ENCODE data around the gene WFDC9. TPM values are rescaled to one million over a fixed set of nuclear protein-coding genes. Genes with fewer than 3 reads are reported as not detected.

Gene WFDC9
- total and polyA plus RNA-seq, 2 donors (not counting 3 experiments of a cell fraction or from before 2014, with no cell fraction given): not detected

DNA sequence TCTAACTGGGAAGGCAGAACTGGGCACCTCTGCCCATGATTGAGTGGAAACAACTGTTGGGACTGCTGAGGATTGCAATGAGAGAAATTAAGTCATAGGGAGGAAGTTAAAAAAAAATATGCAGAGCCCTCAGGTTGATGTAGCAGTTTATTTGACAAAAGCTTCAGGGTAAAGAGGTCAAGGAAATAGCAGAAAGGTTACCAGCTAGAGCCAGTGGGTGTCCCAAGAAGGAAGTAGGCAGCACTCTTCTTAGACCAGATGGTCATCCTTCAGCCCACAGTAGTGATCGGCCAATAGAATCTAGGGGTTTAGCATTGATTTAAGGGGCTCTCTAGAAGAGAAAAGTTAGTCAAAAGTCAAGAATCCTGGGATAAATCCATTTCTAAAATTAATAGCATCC lies 23.3 kb downstream of the WFDC9 start:
- DNase-seq (ENCODE audit: low read depth, low spot score) (no peak), FAIRE-seq (no peak)
- H3K4me3 ChIP-seq (replicated peaks in 1 of 3; ENCODE audit: insufficient read depth in 1 of 3, low read depth in 1 of 3, low read length in 3 of 3): no peak overlapping the region
- no peaks in the 10 kb centered on the region for H3K4me1 ChIP-seq (ENCODE audit: control insufficient read depth, extremely low read depth, insufficient read depth, low read length)
- TF ChIP-seq POLR2A (IDR thresholded peaks at IDR 0.05; ENCODE audit: low read depth, low read length): no peak
- TF ChIP-seq MYC (IDR thresholded peaks at IDR 0.05; ENCODE audit: low read depth, low read length): no peak
- TF ChIP-seq, protein P1, sequence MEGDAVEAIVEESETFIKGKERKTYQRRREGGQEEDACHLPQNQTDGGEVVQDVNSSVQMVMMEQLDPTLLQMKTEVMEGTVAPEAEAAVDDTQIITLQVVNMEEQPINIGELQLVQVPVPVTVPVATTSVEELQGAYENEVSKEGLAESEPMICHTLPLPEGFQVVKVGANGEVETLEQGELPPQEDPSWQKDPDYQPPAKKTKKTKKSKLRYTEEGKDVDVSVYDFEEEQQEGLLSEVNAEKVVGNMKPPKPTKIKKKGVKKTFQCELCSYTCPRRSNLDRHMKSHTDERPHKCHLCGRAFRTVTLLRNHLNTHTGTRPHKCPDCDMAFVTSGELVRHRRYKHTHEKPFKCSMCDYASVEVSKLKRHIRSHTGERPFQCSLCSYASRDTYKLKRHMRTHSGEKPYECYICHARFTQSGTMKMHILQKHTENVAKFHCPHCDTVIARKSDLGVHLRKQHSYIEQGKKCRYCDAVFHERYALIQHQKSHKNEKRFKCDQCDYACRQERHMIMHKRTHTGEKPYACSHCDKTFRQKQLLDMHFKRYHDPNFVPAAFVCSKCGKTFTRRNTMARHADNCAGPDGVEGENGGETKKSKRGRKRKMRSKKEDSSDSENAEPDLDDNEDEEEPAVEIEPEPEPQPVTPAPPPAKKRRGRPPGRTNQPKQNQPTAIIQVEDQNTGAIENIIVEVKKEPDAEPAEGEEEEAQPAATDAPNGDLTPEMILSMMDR (IDR thresholded peaks at IDR 0.05; ENCODE audit: extremely low read depth in 1 of 2, insufficient read depth in 1 of 2, low read depth in 1 of 2, low read length in 2 of 2): no peak
- TF ChIP-seq FOS (IDR thresholded peaks at IDR 0.05; ENCODE audit: borderline replicate concordance, insufficient read depth, low read length): no peak
- TF ChIP-seq GATA2 (IDR thresholded peaks at IDR 0.05; ENCODE audit: insufficient read depth, insufficient read length, low read depth, low read length): no peak
- TF ChIP-seq, protein P2, sequence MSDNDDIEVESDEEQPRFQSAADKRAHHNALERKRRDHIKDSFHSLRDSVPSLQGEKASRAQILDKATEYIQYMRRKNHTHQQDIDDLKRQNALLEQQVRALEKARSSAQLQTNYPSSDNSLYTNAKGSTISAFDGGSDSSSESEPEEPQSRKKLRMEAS (IDR thresholded peaks at IDR 0.05; ENCODE audit: insufficient read depth, insufficient read length): no peak
- TF ChIP-seq EZH2 (IDR thresholded peaks at IDR 0.05; ENCODE audit: borderline replicate concordance, low read depth, low read length, severe bottlenecking): no peak
- no peak for TF ChIP-seq POLR2AphosphoS5 (IDR thresholded peaks at IDR 0.05; ENCODE audit: insufficient read depth, low read depth, low read length)
- TF ChIP-seq JUN (IDR thresholded peaks at IDR 0.05; ENCODE audit: borderline replicate concordance, insufficient read depth, insufficient read length, low read depth): no peak
- H3K79me2 ChIP-seq (ENCODE audit: control insufficient read depth, insufficient read depth, low read length): no peaks in the 10 kb centered on the region
- no peaks in the 10 kb centered on the region for H3K9me3 ChIP-seq (replicated peaks; ENCODE audit: control insufficient read depth, insufficient read depth, low read length)
- H3K27me3 ChIP-seq (ENCODE audit: control insufficient read depth in 2 of 2, insufficient read depth in 2 of 2, low read length in 2 of 2): no peaks in the 10 kb centered on the region
- H4K20me1 ChIP-seq (replicated peaks; ENCODE audit: control insufficient read depth, extremely low read depth, insufficient read depth, low read length): no peaks in the 10 kb centered on the region
- dilution Hi-C loops (cut with MboI; ENCODE audit: extremely low pct_ligation_motif_present, low sequenced_read_pairs): no loop called here
- H3K9me1 ChIP-seq (replicated peaks; ENCODE audit: control insufficient read depth, extremely low read depth, insufficient read depth, low read length): no peaks in the 10 kb centered on the region
- ChIA-PET CTCF (no interaction called here), POLR2A (no interaction called here)
- H3K36me3 ChIP-seq (ENCODE audit: control insufficient read depth in 2 of 2, extremely low read depth in 1 of 2, insufficient read depth in 2 of 2, low read length in 2 of 2): no peaks in the 10 kb centered on the region
- BruUV-seq (replicated peaks): no TSS peak
- no peak overlapping the region for H3K27ac ChIP-seq (ENCODE audit: insufficient read depth, low read depth, low read length)
- no peak overlapping the region for H3K9ac ChIP-seq (replicated peaks; ENCODE audit: extremely low read depth, insufficient read depth, low read length)
- intact Hi-C loops (cut with micrococcal nuclease): no loop called here
- no peak overlapping the region for H3K4me2 ChIP-seq (ENCODE audit: insufficient read depth, low read length)
- H2AFZ ChIP-seq (ENCODE audit: low read depth, low read length): no peak overlapping the region

All from endothelial cell of umbilical vein (primary cell).